Measurements from ENCODE around the gene ARF1.

Gene ARF1

DNA sequence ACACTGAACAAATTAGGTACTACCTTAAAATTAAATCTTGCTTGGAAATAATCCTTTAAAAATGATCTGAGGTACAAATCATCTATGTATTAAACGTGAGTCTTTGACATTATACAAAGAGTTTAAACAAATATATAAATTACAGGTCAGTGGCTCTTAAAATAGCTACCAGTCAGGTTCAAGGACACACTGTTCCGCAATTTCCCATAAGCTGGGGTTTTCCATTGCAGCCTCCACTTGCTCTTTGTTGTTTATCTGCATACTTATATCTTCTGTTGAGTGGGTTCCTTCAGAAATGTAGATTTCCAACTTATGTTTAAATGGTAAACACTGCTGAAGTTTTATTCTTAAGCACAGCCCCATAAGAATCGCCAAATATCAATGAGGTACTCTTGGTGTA is 32.3 kb downstream of the ARF1 start:
- DNase-seq (ENCODE audit: low read depth, low spot score), result no peak
- no peak overlapping the region for H3K4me3 ChIP-seq (ENCODE audit: low read depth, low read length)
- CTCF ChIA-PET, result interaction anchor here (5.5 kb wide), 1 partner anchor 17 kb away, joined by 22 read pairs; no protein-coding TSS in a partner anchor
- POLR2A ChIA-PET, result no interaction called here
- TF ChIP-seq, protein P1, sequence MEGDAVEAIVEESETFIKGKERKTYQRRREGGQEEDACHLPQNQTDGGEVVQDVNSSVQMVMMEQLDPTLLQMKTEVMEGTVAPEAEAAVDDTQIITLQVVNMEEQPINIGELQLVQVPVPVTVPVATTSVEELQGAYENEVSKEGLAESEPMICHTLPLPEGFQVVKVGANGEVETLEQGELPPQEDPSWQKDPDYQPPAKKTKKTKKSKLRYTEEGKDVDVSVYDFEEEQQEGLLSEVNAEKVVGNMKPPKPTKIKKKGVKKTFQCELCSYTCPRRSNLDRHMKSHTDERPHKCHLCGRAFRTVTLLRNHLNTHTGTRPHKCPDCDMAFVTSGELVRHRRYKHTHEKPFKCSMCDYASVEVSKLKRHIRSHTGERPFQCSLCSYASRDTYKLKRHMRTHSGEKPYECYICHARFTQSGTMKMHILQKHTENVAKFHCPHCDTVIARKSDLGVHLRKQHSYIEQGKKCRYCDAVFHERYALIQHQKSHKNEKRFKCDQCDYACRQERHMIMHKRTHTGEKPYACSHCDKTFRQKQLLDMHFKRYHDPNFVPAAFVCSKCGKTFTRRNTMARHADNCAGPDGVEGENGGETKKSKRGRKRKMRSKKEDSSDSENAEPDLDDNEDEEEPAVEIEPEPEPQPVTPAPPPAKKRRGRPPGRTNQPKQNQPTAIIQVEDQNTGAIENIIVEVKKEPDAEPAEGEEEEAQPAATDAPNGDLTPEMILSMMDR (IDR thresholded peaks at IDR 0.05; ENCODE audit: insufficient read depth, low read length, missing control alignments), result no peak

DNA sequence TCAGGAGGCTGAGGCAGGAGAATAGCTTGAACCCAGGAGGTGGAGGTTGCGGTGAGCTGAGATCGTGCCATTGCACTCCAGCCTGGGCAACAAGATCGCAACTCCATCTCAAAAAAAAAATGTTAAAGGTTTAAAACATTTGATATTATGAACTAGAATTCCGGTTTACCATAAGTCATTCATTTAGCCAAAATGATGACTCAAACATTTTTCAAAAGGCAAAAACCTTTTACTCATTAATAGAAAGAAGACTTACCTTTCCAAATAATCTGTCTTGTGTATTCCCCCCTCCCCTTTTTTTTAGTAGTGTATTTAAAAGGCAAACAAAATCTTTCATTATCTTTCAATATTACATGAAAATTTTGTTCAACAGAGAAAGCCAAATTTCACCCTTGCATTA is 34.8 kb downstream of the ARF1 start:
- H3K4me3 ChIP-seq (ENCODE audit: low read depth, low read length), result no peak overlapping the region
- TF ChIP-seq, protein P1 (IDR thresholded peaks at IDR 0.05; ENCODE audit: insufficient read depth, low read length, missing control alignments), result no peak
- ChIA-PET POLR2A (no interaction called here), CTCF (interaction anchor here (5.5 kb wide), 1 partner anchor 14 kb away, joined by 22 read pairs; no protein-coding TSS in a partner anchor)
- DNase-seq (ENCODE audit: low read depth, low spot score), result no peak

GRCh38 chr1:228118040-228118439 is 35.5 kb downstream of the ARF1 start:
- TF ChIP-seq, protein P1 (IDR thresholded peaks at IDR 0.05; ENCODE audit: insufficient read depth, low read length, missing control alignments), result no peak
- POLR2A ChIA-PET, result no interaction called here
- CTCF ChIA-PET, result interaction anchor here (0.6 to 6.0 kb wide), 2 partner anchors 13 to 29 kb away, joined by 3 to 58 read pairs; no protein-coding TSS in a partner anchor
- DNase-seq (ENCODE audit: low read depth, low spot score), result no peak
- H3K4me3 ChIP-seq (ENCODE audit: low read depth, low read length), result no peak overlapping the region

DNA sequence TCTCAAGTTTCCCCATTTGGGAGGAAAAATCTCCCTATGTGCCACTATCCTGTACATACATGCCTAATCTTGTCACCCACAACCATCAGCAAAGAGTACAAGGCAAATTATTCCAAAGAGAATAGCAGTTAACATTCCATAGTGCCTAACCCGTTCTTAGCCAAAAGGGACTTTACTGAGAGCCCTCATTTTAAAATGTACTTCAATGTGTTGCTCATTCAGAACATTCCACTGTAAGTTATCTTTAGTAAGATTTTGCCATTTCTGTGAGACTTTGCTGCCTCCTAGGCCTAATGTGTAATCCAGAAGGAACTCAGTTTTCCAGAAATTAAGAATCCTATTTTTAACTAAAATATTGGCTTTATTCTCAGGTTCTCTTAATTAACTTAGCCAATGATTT is 37.8 kb downstream of the ARF1 start:
- TF ChIP-seq, protein P1 (IDR thresholded peaks at IDR 0.05; ENCODE audit: insufficient read depth, low read length, missing control alignments), result no peak
- no peak overlapping the region for H3K4me3 ChIP-seq (ENCODE audit: low read depth, low read length)
- DNase-seq (ENCODE audit: low read depth, low spot score), result no peak
- CTCF ChIA-PET, result interaction anchor here (1.1 to 6.0 kb wide), 3 partner anchors 10 to 120 kb away, joined by 4 to 58 read pairs (median 11); no protein-coding TSS in a partner anchor
- POLR2A ChIA-PET, result interaction anchor here (0.7 kb wide), 1 partner anchor 38 kb away, joined by 3 read pairs; no protein-coding TSS in a partner anchor

- ChIA-PET POLR2A (interaction anchor here (0.7 kb wide), 1 partner anchor 39 kb away, joined by 3 read pairs; no protein-coding TSS in a partner anchor), CTCF (interaction anchor here (1.1 to 6.0 kb wide), 4 partner anchors 10 to 121 kb away, joined by 3 to 58 read pairs (median 8); no protein-coding TSS in a partner anchor)
- no peak for DNase-seq (ENCODE audit: low read depth, low spot score)
- TF ChIP-seq, protein P1 (IDR thresholded peaks at IDR 0.05; ENCODE audit: insufficient read depth, low read length, missing control alignments), result no peak
- H3K4me3 ChIP-seq (ENCODE audit: low read depth, low read length), result no peak overlapping the region
These were observed 38.5 kb downstream of the ARF1 start for GRCh38 chr1:228120857-228121489.

DNA sequence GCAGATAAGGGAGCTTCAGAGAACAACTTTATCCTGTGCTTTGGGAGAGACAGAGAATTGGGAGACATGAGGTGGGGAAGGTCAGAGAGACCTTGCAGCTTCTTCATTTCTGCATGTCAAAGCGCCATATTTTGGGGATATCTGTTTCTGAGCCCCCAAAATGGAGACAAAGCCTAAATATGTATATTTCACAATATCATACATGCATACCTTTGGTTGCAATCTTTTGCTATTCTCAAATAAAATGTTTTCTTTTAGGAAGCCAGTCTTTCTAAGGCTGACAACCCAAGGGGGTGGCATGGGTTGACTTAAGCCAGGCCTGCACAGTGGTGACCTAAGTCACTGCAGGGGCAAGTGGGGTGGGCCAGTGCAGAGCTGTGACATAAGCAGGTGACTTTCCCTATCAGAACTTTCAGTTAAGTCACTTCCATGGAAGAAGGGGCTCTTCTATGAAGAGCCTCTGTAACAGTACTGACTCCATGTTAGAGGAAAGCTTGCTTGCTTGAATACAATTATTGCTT is 40.5 kb downstream of the ARF1 start:
- DNase-seq (ENCODE audit: low read depth, low spot score), result no peak
- ChIA-PET CTCF (interaction anchor here (1.2 to 6.0 kb wide), 4 partner anchors 8 to 270 kb away, joined by 3 to 58 read pairs (median 6); partner anchors contain the start of gene GUK1), POLR2A (no interaction called here)
- no peak overlapping the region for H3K4me3 ChIP-seq (ENCODE audit: low read depth, low read length)
- TF ChIP-seq, protein P1 (IDR thresholded peaks at IDR 0.05; ENCODE audit: insufficient read depth, low read length, missing control alignments), result no peak
